PC-9 (cell line): ENCODE measurements around the gene NUP58.

Source experiments
- EZH2 ChIP-seq: fragments of 200-600 bp; sonication (generic); IDR thresholded peaks from 2 replicates; pipeline ENCODE4 v1.8.0; 2017; ENCODE audit warnings: antibody characterized with exemption, low read depth
- TF ChIP-seq, protein P1 (sequence below): fragments of 200-600 bp; sonication (generic); conservative IDR thresholded peaks from 2 replicates; pipeline ENCODE4 v1.6.1; 2017; ENCODE audit warnings: mixed run types, antibody characterized with exemption, mild to moderate bottlenecking, moderate library complexity

DNA sequence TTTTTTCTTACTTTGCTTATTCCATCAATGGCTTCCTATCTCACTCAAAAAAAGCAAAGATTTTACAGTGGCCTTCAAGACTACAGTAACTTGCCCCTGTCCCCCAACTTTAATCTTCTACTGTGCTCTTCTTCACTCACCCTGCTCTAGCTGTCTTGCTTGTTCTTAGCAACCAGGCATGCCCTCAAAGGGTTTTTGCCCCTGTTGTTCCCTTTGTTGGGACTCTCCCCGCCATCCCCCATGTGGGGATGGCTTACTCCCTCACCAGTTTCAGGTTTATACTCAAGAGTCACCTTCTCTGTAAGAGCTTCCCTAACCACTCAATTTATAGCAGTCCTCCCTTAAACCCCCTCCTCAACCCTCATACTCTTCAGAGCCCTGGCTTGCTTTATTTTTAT, 19.5 kb upstream of the NUP58 start:
- TF ChIP-seq, protein P1, sequence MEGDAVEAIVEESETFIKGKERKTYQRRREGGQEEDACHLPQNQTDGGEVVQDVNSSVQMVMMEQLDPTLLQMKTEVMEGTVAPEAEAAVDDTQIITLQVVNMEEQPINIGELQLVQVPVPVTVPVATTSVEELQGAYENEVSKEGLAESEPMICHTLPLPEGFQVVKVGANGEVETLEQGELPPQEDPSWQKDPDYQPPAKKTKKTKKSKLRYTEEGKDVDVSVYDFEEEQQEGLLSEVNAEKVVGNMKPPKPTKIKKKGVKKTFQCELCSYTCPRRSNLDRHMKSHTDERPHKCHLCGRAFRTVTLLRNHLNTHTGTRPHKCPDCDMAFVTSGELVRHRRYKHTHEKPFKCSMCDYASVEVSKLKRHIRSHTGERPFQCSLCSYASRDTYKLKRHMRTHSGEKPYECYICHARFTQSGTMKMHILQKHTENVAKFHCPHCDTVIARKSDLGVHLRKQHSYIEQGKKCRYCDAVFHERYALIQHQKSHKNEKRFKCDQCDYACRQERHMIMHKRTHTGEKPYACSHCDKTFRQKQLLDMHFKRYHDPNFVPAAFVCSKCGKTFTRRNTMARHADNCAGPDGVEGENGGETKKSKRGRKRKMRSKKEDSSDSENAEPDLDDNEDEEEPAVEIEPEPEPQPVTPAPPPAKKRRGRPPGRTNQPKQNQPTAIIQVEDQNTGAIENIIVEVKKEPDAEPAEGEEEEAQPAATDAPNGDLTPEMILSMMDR, result no peak
- no peak for TF ChIP-seq EZH2
